RPMI8226 (cell line): ENCODE results near the gene FAM161A.
"Not testable (repeated sequence)": the region's sequence is repeated elsewhere in the genome, so short reads cannot be mapped to it uniquely, and the experiment has no call there.

Experiments
- DNase-seq: peaks from one replicate; pipeline ENCODE4 v3.0.0-alpha.2; 2015

Gene FAM161A

GRCh38 chr2:61853847-61854563 lies at the start of gene FAM161A:
FAM161A (minus strand) TSS chr2:61854060; CDS start chr2:61854041, 19 bp downstream.
- peak; percentile 90 for DNase-seq

DNA sequence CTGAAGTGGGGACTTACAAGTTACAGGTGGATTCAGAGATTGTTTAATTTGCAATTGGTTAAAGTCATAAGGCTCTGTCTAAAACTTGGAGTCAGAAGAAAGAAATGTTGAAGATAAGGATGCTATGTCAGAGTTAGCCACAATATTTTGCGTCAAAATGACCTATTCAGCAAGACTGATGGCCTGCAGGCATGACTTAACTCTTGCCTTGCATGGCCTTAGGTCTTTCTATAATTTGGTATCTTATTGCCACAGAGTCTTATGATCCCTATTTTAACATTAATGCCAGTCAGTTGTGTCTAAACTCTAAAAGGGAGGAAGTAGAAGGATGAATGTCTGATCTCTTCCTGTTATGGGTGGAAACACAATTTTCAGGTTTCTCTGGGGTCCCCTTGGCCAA lies 46.4 kb upstream of the FAM161A start:
- no peak for DNase-seq

- peak; percentile 51 for DNase-seq
These were observed 45.0 kb upstream of the FAM161A start for GRCh38 chr2:61898810-61899209.

DNA sequence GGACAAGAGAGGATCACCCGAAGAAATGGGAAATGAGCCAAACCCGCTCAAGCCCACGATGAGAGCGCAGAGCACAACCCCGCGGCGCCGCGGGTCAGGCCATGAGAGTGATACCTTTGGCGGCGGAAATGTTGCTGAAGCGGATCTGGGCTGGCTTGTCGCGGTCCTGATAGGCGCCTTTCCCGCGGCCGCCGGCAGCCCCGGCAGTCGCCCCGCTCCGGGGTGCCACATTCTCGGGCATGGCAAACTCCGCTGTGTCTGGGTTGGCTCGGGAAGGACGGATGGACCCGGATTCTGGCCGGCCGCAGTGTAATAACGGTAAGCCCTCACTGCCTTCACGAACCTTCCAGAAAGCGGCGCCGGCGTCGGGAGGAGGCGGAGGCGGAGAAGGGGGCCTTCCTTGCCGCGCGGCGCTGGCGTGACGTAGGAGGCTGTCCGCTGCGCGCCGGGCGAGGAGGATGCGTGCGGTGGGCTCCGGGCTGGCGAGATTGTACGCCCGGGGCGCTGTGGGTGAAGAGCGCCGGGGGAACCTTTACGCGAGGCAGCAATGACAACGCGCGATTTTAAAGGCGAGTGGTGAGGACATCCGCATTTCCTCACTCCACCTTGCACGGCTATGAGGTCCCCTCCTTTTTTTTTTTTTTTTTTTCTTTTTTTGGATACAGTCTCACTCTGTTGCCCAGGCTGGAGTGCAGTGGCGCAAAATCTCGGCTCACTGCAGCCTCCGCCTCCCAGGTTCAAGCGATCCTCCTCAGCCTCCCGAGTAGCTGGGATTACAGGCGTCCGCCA lies 34.6 kb upstream of the FAM161A start, which contains the start of gene CCT4:
TSS of gene CCT4 (minus strand) at position 390 of the 789 bp plus-strand sequence. CDS start at position 241, 149 bp downstream.
- peak; percentile 89 for DNase-seq

DNA sequence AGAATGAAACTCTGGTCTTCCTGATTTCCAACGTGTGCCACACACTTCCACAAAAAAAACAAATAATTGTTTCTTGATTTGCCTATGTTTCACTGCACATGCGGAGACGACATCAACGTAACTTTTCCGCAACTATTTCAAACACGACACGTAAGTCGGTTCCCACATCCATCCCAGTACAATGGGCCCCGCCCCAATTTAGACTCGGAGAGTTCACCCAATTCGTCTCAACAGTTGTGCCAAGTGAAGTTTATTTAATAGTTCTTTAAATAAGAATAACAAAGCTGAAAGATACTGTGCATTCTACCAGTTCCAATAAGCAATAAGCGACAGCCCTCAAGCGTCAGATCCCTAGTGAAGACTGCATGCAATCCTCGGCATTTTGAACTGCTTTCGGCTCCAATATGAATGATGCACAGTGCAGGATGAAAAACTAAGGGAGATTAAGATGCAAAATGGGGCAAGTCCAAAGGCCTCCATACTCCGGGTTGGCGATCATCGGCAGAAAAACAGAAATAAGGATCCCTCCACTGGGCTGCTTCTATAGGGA lies 33.9 kb upstream of the FAM161A start:
- DNase-seq: peak; percentile 20

- no peak for DNase-seq
These were observed 32.2 kb upstream of the FAM161A start for GRCh38 chr2:61885896-61886603.

- no peak for DNase-seq
These were observed 29.0 kb upstream of the FAM161A start for GRCh38 chr2:61882850-61883249.

GRCh38 chr2:61879351-61879750 lies 25.5 kb upstream of the FAM161A start:
- not testable (repeated sequence) for DNase-seq

- DNase-seq: no peak
These were observed 24.9 kb upstream of the FAM161A start for GRCh38 chr2:61878761-61879160.

DNA sequence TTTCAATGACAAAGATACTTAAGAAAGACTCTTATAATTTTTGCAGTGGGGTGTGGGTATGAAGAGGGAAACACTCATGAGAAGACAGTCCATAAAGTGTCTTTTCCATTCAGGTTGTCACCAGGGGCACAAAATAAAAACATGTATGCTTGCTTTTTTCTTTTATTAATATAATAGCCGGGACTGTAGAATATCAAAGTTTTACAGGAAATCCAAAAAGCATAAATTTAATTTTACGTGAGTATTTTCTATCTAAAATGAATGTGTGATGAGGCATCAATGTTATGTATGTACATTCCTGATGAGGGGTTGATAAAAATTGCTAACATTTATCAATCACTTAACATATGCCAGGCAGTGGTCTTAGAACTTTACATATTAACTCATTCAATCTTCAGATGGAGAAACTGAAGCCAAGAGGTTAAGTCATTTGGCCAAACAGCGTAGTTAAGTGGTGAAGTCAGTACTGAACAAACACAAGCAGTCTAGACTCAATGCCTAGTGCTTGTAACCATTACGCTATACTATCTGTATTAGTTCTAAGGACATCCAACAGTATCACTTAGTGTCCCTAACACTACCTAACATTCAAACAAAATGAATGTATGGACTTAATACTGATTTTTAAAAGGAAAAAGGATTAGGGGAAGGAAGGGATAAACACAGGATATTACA lies 23.8 kb upstream of the FAM161A start:
- DNase-seq: no peak

GRCh38 chr2:61876400-61876799 lies 22.5 kb upstream of the FAM161A start:
- no peak for DNase-seq

DNA sequence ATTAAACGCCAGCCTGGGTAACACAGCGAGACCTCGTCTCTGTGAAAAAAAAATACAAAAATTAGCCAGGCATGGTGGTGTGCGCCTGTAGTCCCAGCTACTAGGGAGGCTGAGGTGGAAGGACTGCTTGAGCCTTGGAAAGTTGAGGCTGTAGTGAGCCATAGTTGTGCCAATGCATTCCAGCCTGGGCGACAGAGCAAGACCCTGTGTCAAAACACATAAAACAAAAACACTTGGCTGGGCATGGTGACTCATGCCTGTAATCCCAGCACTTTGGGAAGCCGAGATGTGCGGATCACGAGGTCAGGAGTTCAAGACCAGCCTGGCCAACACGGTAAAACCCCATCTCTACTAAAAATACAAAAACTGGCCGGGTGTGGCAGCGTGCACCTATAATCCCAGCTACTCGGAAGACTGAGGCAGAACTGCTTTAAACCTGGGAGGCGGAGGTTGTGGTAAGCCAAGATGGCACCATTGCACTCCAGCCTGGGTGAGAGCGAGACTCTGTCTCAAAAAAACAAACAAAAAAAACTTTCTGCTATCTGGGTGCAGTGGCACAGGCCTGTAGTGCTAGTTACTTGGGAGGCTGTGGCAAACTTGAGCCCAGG lies 12.7 kb upstream of the FAM161A start:
- DNase-seq: not testable (repeated sequence)

DNA sequence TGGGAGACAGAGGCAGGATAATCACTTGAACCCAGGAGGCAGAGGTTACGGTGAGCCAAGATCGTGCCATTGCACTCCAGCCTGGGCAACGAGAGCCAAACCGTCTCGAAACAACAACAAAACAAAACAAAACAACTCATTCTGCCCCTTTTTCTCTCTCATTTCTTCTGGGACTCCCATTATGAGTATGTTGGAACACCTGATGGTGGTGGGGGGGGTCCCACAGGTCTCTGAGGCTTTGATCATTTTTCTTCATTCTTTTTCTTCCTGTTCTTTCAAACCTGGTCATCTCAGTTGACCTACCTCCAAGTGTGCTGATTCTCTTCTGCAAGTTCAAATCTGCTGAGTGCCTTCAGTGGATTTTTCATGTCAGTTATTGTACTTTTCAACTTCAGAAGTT lies 8.2 kb upstream of the FAM161A start:
- no peak for DNase-seq

GRCh38 chr2:61857224-61857623 lies 3.4 kb upstream of the FAM161A start:
- DNase-seq: no peak

- no peak for DNase-seq
These were observed 1.4 kb upstream of the FAM161A start for GRCh38 chr2:61855318-61855613.

- DNase-seq: peak; percentile 96
These were observed 881 bp upstream of the FAM161A start for GRCh38 chr2:61854564-61855317.

GRCh38 chr2:61853086-61853846 lies 594 bp downstream of the FAM161A start:
- DNase-seq: peak; percentile 42

DNA sequence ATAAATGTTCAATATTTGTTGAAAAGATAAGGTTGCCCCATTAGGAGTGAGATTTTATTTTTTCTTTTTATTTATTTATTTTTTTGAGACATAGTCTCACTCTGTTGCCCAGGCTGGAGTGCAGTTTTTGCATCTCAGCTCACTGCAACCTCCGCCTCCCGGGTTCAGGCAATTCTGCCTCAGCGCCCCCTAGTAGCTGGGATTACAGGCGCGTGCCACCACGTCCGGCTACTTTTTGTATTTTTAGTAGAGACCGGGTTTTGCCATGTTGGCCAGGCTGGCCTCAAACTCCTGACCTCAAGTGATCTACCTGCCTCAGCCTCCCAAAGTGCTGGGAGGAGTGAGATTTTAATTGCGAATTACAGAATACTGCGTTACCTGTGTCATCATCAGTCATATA lies 2.6 kb downstream of the FAM161A start:
- DNase-seq: not testable (repeated sequence)

- no peak for DNase-seq
These were observed 8.5 kb downstream of the FAM161A start for GRCh38 chr2:61845320-61845719.

DNA sequence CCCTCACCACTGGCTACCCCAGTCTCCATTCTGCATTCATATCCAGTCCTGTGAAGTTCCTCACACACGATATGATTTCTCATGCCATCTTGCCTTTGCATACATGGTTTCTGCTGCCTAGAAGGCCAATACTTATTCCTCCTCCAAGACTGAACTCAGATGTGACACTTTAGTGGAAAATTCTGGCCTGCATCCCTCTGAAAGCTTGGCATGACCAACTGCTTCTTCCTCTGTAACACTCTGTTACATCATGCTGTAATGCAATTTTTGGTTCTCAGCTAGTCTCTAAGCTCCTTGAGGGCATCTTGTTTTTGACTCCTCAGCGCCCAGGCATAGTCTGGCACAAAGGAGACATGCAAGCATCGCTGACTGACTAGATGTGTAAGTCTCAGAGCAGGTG lies 12.6 kb downstream of the FAM161A start:
- no peak for DNase-seq

GRCh38 chr2:61834893-61835292 lies 19.0 kb downstream of the FAM161A start:
- DNase-seq: no peak
